Measurements from ENCODE around the gene SHC3. TPM values are rescaled to one million over a fixed set of nuclear protein-coding genes. Genes with fewer than 3 reads are reported as not detected.
"Not testable (repeated sequence)": the region's sequence is repeated elsewhere in the genome, so short reads cannot be mapped to it uniquely, and the experiment has no call there.

SHC3 gene, protein sequence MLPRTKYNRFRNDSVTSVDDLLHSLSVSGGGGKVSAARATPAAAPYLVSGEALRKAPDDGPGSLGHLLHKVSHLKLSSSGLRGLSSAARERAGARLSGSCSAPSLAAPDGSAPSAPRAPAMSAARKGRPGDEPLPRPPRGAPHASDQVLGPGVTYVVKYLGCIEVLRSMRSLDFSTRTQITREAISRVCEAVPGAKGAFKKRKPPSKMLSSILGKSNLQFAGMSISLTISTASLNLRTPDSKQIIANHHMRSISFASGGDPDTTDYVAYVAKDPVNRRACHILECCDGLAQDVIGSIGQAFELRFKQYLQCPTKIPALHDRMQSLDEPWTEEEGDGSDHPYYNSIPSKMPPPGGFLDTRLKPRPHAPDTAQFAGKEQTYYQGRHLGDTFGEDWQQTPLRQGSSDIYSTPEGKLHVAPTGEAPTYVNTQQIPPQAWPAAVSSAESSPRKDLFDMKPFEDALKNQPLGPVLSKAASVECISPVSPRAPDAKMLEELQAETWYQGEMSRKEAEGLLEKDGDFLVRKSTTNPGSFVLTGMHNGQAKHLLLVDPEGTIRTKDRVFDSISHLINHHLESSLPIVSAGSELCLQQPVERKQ
- total RNA-seq (2014; rRNA removed; shearing (Covaris generic)), result 0.03 TPM in 2 replicates
- polyA plus RNA-seq (2015; cell fraction: cytosol; rRNA removed), result not detected in 2 replicates
- not detected in 2 replicates for polyA plus RNA-seq (2015; cell fraction: nucleus; rRNA removed)

DNA sequence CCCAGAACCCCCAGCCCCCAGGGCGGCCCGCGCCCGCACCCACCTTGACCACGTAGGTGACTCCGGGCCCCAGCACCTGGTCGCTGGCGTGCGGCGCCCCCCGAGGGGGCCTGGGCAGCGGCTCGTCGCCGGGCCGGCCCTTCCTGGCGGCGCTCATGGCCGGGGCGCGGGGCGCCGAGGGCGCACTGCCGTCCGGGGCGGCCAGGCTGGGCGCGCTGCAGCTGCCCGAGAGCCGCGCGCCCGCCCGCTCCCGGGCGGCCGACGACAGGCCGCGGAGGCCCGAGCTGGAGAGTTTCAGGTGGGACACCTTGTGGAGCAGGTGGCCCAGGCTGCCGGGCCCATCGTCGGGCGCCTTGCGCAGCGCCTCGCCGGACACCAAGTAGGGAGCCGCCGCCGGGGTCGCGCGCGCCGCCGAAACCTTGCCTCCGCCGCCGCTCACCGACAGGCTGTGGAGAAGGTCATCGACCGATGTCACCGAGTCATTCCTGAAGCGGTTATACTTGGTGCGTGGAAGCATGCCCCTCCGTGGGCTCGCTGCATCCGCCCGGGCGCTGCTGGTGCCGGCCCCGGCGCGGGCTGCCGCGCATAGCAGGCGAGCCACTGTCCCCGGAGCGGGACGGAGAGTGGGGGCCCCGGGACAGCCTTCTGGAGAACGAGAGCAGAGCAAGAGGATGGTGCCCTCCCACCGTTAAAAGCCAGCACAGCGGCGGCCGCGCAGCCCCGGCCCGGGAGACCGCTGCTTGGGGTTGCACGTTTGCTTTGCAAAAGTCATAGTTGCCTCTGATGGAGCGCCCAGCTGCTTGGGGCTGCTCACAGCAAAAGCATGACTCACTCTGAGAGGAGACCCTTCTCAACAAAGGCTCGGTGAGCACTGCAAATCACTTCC lies at the start of gene SHC3:
Gene SHC3 (minus strand): TSS at position 875 of the 886 bp plus-strand sequence. CDS start 358 bp downstream, at position 517.
- DNase-seq (ENCODE audit: low read depth), result no peak

DNA sequence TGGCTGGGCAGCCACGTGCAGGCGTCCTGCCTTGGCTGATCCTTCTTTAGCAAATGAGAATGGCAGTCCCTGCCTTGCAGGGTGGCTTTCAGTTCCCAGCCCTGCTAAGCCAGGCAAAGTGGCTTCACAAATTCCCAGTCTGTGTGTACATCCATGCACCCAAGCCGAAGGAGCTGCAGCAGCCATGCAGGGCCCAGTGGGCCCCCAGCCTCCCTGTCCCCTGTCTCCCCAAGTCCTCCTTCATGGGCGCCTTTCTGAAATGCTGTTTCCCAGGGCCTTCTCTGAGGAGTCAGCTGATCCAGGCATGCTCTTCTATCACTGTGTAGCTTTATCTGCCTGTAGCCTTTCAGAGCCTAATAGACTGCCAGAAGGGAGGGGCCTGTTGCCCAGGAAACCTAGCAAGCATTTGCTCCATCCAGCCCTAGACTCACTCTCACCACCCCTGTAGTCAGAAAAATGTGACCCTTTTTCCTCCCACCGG lies 47.4 kb upstream of the SHC3 start:
- peak; percentile 13 for DNase-seq (ENCODE audit: low read depth)

DNA sequence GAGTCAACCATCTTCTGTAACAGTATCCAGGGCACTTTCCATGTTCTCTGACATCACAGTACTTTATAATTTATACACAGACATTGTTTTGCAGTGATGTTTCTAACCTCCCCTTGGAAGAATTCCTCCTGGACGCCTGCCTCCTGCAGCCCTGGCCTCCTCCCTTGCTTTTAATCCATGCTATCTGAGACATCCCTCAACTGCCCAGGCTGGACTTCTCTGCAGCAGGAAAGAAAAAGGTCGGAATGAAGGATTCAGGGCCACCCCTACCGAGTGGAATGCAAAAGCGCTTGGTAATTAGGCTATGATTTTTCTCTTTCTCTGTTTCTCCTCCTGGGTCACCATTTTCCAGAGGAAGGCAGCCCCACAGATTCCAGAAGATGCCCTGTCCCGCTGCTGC lies 47.0 kb upstream of the SHC3 start:
- DNase-seq (ENCODE audit: low read depth), result no peak

DNA sequence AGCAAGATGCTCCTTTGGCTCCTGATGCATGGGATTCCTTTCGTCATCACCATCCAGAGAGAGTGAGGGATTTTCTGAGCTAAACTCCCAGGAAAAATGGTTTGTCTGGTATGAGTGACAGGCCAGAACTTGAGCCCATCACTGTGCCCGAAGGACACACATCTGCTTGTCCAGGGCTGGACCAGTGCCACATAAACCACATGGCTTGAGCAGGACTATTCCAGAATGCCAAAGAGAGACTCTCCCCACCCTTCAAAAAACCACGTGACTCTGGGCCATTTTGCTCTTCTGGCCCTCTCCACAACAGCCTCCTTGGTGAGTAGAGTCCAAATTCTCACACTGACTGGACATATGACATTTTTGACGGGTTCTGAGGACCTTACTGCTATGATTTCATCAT lies 46.4 kb upstream of the SHC3 start:
- DNase-seq (ENCODE audit: low read depth), result no peak

DNA sequence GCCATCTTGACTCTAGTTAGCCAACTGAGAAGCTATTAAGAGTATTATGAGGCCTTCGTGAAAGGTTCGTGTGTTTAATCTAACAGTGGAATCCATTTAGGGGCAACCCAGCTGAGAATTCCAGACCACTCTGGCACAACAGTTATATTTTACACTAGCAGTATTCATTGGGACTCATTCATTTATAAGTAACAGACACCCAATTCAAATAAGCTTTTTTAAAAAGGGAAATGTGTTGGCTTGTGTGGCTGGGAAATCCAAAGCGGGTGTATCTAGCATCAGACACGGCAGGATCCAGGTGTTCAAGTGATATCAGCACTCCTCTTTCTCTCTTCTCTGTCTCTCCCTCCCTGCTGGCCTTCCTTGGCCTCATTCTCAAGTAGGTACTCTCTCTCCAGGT lies 46.0 kb upstream of the SHC3 start:
- DNase-seq (ENCODE audit: low read depth), result no peak

DNA sequence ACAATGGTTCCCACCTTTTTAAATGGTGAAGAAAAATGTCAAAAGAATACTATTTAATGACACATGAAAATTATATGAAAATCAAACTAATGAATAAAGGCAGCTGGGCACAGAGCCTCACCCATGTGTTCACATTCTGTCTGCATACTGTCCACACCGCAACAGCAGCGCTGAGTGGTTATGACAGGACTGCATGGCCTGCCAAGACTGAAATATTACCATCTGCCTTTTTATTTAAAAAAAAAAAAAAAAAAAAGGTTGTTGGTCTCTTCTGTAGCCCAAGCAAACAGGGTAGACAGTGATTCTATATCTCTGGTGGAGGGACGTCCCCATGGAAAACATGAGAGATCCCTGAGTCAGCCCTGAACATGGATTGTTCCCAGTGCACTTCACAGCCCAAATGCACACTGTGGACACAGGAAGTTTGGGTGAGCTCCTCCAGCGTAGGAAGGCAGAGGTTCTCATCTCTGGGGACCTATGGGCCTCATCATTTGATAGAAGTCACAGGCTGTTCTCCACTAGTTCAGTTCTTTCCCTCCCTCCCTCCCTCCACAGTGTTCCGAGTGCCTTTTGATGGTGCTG lies 44.9 kb upstream of the SHC3 start:
- no peak for DNase-seq (ENCODE audit: low read depth)

DNA sequence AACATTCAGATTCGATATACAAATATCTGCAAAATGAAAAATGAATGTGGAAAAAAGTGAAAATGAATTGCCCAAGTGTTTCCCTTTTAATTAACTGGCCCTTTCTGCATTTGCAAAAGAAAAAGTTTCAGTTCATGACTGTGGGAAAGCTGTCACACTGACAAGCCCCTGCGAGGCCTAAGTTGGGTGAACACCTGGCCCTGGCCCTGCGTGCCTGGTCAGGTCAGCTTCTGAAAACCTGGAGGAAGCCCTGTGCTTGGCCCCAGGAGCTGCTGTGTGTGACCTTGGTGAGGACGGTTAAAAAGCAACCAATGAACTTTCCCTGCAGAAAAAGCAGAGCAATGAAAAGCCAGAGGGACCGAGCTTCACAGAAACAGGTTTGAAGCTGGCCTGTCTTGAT lies 41.0 kb upstream of the SHC3 start:
- no peak for DNase-seq (ENCODE audit: low read depth)

DNA sequence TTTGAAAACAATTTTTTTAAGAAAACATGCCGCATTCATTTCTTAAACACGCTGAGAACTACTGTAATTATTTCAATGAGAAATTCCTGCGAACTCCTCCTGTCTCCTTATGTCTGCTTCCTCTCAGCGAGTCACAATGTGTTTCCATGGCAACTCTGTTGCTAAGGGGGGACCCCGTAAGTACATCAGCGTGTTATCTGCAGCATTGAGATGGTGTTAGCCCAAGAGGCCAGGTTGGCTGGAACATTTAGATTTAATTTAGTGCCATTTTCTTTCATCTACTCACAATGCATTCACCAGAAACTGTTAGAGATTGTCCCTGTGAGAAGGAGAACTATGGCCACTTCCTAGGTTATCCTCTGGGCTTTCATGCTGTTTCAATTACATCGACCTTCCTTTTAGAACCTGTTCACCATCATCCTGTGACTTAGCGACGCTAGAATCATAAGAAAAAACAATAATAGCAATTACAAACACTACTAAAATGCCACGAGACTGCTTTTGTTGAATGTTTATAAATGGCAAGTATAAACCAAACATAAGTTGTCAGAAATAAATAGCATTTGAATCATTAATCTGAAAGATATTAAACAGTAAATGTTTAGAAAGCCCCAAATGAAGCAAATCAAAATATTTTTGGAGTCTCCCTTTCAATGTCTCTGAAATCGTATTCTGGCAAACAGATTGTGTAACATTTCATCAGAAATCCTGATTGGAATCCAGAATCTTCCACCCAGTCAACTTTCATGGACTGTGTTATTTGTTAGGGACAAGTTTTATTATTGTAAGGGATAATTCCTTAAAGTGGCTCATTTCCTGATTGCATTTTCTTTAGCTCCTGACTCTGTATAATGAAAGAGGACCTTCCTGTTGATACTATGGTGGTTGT lies 39.7 kb upstream of the SHC3 start:
- no peak for DNase-seq (ENCODE audit: low read depth)

DNA sequence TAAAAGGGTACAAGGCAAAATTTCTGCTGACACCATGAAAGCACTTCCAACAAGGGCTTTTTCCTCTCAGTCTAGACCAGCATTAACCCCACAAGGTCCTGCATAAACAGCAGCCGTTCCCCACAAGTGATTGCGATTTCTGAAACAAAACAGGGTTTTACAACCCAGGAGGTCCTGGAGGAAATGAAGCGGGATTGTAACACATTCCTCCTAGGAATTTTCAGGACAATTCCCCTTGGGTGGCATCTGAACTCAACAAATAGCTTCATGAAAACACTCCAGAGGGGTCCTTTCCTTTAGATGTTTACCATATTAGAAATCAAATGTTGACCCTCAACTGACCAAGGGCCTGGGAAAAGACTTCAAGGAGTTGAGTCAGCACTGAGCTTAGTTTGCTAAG lies 36.7 kb upstream of the SHC3 start:
- DNase-seq (ENCODE audit: low read depth), result no peak

DNA sequence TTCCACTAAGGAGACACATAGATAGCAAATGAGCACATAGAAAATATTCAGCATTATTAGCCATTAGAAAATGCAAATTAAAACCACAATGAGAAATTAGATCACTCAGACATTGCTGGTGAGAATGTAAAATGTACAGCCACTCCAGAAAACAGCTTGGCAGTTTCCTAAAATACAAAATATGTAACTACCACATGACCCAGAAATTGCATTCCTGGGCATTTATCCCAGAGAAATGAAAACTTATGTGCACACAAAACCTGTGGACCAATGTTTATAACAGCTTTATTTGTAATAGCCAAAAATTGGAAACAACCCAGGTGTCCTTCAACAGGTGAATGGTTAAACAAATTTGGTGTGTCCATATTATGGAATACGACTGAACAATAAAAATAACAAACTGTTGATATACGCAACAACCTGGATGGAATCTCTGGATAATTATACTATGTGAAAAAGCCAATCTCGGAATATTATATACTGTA lies 34.8 kb upstream of the SHC3 start:
- no peak for DNase-seq (ENCODE audit: low read depth)

DNA sequence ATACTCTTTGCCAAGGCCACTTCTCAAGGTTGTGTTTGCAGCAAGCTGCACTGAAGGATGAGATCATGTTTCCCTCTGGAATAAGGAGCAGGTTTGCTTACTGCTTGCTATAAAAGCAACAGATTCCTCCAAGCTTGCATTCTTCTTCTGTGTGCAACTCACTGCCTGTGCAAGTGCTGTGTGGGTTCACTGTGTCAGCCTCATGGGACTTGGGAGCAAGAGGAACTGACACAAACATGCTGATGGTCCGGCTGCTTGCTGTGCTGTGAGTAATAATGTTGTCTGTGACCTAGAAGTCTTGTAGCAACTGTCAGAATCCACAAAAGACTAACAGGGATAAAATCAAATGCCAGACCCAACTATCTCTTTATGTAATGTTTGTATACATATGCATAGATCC lies 33.6 kb upstream of the SHC3 start:
- DNase-seq (ENCODE audit: low read depth), result no peak

DNA sequence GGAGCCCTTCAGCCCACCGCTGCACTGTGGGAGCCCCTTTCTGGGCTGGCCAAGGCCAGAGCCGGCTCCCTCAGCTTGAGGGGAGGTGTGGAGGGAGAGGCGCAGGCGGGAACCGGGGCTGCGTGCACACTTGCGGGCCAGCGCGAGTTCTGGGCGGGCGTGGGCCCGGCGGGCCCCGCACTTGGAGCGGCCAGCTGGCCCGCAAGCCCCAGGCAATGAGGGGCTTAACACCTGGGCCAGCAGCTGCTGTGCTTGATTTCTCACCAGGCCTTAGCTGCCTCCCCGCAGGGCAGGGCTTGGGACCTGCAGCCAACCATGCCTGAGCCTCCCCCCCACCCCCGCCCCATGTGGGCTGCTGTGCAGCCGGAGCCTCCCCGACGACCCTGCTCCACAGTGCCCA lies 30.7 kb upstream of the SHC3 start:
- not testable (repeated sequence) for DNase-seq (ENCODE audit: low read depth)

DNA sequence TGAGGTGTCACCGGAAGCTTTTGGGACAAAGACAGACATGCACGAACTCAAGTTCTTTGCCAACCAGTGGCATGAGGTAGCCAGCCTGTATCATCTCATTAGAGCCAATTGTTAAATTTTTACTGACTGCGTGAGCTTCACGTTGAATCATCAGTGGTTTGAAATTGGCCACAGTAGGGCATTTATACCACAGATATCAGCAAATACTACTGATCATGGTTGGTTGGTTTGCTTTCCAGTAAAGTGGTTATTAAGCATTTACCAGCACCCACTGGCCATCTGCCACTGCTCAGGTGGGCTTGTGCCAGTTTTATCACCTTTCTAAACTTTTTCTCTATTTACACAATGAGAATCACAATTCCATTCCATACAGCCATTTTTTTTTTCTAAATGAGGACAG lies 28.4 kb upstream of the SHC3 start:
- DNase-seq (ENCODE audit: low read depth), result no peak

DNA sequence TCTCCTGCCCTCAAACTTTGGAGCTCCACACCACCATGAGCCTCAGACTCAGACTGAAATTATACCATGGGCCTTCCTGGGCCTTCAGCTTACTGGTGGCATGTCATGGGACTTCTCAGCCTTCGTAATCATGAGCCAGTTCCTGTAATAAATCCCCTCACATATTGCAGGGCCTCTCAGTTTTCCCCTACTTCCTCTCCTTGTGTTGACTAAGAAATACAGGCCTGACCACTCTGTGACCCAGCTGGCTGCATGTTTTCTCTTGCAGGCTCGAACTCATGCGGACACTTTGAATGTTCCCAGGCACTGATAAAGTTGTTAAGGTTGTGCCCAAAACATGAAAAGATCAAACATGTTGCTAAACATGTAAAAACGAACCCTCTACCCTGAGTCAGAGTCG lies 26.2 kb upstream of the SHC3 start:
- DNase-seq (ENCODE audit: low read depth), result peak; percentile 67

DNA sequence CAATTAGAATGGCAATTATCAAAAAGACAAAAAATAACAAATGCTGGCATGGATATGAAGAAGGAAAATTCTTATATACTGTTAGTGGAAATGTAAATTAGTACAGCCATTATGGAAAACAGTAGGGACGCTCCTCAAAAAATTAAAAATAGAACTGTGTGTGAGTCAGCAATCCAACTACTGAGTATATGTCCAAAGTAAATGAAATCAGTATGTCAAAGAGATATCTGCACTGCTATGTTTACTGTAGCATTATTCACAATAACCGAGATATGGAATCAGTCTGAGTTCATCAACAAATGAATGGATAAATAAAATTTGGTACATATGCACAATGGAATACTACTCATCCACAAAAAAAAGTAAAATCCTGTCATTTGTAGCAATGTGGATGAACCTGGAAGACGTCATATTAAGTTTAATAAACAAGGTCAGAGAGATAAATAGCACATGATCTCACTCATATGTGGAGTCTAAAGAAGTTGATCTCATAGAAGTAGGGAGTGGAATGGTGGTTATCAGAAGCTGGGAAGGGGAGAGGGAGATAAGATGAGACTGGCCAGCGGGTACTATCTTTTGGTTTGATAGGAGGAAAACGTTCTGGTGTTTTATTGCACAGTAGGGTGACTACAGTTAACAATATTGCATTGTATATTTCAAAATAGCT lies 16.6 kb upstream of the SHC3 start:
- no peak for DNase-seq (ENCODE audit: low read depth)

DNA sequence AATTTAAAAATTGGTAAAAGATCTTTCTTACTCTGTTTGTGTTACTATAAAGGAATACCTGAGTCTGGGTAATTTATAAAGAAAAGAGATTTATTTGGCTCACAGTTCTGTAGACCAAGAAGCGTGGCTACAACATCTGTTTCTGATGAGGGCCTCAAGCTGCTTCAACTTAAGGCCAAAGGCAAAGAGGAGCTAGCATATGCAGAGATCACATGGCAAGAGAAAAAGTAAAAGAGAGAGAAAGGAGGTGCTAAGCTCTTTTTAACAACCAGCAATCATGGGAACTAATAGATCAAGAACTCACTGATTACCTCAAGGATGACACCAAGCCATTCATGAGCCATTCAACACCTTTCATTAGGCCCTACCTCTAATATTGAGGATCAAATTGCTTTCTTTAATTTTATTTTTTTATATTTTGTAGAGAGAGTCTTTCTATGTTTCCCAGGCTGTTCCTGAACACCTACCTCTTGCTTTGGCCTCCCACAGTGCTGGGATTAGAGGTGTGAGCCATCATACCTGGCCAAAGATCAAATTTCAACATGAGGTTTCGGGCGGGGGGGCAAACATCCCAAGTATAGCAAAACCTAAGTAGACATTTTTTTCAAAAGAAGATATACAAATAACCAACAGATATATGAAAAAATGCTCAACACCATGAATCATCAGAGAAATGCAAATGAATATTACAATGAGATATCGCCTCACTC lies 16.0 kb upstream of the SHC3 start:
- no peak for DNase-seq (ENCODE audit: low read depth)

DNA sequence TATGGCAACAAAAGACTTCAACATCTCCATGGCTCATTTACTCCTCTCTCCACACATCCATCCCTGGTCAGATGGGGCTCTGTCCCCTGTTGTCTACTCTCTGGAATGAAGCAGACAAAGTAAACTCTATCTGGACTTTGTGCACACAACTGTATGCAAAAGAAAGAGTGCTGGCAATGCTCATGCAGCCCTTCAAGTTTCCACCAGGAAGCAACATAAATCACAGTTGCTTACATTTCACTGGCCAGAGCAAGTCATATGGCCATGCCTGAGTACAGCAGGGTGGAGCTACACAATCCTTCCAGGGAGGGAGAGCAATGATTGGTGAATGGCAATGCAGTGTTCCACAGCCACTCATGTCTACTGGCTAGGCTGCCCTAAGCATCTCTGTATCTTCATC lies 12.4 kb upstream of the SHC3 start:
- DNase-seq (ENCODE audit: low read depth), result no peak

DNA sequence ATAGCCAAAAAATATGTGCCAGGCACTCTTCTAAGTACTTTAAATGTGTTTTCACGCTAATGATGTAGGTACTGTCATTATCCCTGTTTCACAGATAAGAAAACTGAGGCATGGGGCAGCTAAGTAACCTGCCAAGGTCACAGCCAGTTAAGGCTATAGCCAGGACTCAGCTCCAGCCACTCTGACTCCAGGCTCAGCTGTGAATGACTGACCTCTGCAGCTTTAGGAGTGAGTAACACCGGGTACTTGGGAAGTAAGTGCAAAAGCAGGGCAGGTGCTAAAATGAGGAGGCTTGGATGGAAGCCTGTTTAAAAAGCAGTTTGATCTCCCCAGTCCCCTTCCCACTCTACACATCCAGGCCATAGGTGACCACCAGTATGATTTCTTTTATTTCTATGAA lies 10.6 kb upstream of the SHC3 start:
- no peak for DNase-seq (ENCODE audit: low read depth)

DNA sequence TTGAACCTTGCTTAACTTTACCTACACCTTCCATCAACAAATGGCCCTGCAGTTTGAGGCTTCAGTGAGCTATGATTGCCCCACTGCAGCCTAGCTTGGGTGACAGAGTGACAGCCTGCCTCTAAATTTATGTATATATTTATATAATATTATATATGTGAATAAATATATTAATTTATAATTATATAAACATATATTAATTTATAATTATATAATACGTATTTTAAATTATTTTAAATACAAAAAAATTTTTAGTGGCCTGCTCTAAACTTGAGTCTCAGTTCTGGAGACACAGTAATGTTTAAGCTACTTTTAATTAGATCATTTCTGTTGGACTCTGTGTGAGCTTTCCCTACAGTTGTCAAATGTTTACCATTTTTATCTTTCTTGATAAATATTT lies 9.3 kb upstream of the SHC3 start:
- DNase-seq (ENCODE audit: low read depth), result no peak

All from HT1080 (cell line).